Heart right ventricle (tissue), 16 donors: ENCODE measurements around the gene CHD6. TPM values are rescaled to one million over a fixed set of nuclear protein-coding genes. Genes with fewer than 3 reads are reported as not detected.

Experiments
- ATAC-seq, 8 donors: fragments of 200-7000 bp; cut with Tn5 transposase; one replicate each; pipeline ENCODE4 v1.9.1; 2020; ENCODE audit warnings: mild to moderate bottlenecking in 8 of 8, moderate library complexity in 8 of 8, moderate number of reproducible peaks in 1 of 8
- DNase-seq, 2 donors: peaks; one replicate each; pipeline ENCODE4 v3.0.0-alpha.2; 2020
- H3K27ac ChIP-seq, 10 donors: fragments of 200-600 bp; sonication (generic) in 2 of 10; one replicate each; pipeline versions ENCODE4 v1.5.0 to v1.8.0; 2020 to 2022; ENCODE audit warnings: mild to moderate bottlenecking in 3 of 10
- H3K27me3 ChIP-seq, 7 donors: fragments of 200-600 bp; one replicate each; pipeline ENCODE4 v1.8.0; 2021 to 2022; ENCODE audit warnings: mild to moderate bottlenecking in 2 of 7
- H3K36me3 ChIP-seq, 9 donors: fragments of 200-600 bp; sonication (generic) in 1 of 9; one replicate each; pipeline versions ENCODE4 v1.5.0 to v1.8.0; 2020 to 2022; ENCODE audit warnings: mild to moderate bottlenecking in 2 of 9
- H3K4me1 ChIP-seq, 9 donors: fragments of 200-600 bp; sonication (generic) in 1 of 9; one replicate each; pipeline versions ENCODE4 v1.5.0 to v1.8.0; 2020 to 2022; ENCODE audit warnings: mild to moderate bottlenecking in 4 of 9
- H3K4me3 ChIP-seq, 10 donors: fragments of 200-600 bp; sonication (generic) in 2 of 10; one replicate each; pipeline versions ENCODE4 v1.5.0 to v1.8.0; 2020 to 2022; ENCODE audit warnings: mild to moderate bottlenecking in 7 of 10, moderate library complexity in 2 of 10
- H3K9me3 ChIP-seq, 11 donors: fragments of 200-600 bp in 10 of 11; sonication (generic) in 2 of 11; one replicate each; pipeline versions ENCODE4 v1.5.0 to v1.8.0; 2013 to 2022; ENCODE audit warnings: mild to moderate bottlenecking in 2 of 11, control low read depth in 1 of 11, moderate library complexity in 1 of 11
- WGBS, 2 donors: extraction: QIAGEN DNeasy Blood & Tissue Kit; methylation state at CpG; one replicate each; pipeline ENCODE4 v1.1.7; 2013; ENCODE audit warnings: inconsistent platforms in 1 of 2; 5-methylcytosine and 5-hydroxymethylcytosine counted together
- intact Hi-C, 10 donors: fragments of 100-400 bp; cut with DNase I; formaldehyde crosslinking; loops; one replicate each; pipeline versions ENCODE4 v1.11.1 to v1.14.2; 2022
- polyA plus RNA-seq, 2 donors: library from polyadenylated mRNA; stranded (reverse); fragments of 200-250 nt; gene quantifications; one replicate each; pipeline ENCODE4 v1.2.3, GENCODE V29; 2013
- total RNA-seq, 10 donors: library from RNA; stranded (reverse); fragmentation: NEBNext Ultra II Directional in 3 of 10; extraction: Animal tissue kit (Norgen Biotek cat#: 25700) in 3 of 10; gene quantifications; one replicate each; pipeline versions ENCODE4 v1.2.1 to v1.2.4, GENCODE V29; 2021 to 2023
- TF ChIP-seq, protein P1 (sequence below), 9 donors: fragments of 200-600 bp; sonication (generic) in 2 of 9; IDR thresholded peaks; one replicate each; pipeline versions ENCODE4 v1.5.0 to v1.8.0; 2021 to 2022; ENCODE audit warnings: antibody characterized with exemption in 9 of 9, mild to moderate bottlenecking in 5 of 9, moderate library complexity in 1 of 9
- donor health status: Arrhythmogenic right ventricular cardiomyopathy.
- donor health status: ischemic (EF 13 %, LVEDD 7.1; RV severe dilation, severe dysfunction).
- donor health status: healthy with polysubstance abuse.
- donor health status: DM: no; HTN: yes; CAD: no.
- donor health status: DM: no; HTN: no; CAD: no.
- donor health status: ischemic (EF 25% LVEDD 6.9; RV normal size, moderate dysfunction).
- donor health status: ischemic (EF 25% LVEDD 5.7; RV mildly dilated, moderate dysfunction).
- donor health status: healthy.
- donor health status: DM: yes; HTN: yes; CAD: no.
- donor health status: Ischemic cardiomyopathy.
- donor health status: ischemic (EF 35%, LVEDD 5.7; RV mildly dilated, moderate dysfunction).
- donor health status: nonischemic (EF 11% LVEDD 7.7; RV severe dilation, severe dysfunction).
- donor health status: DM: yes; HTN: yes; CAD: no.
- donor health status: PGD.
- donor health status: ischemic (EF 29% LVEDD 5.4; RV normal size, mild dysfunction).
- donor health status: nonischemic (EF 23%, LVEDD 6.1; RV moderate dilation, normal function).

Gene CHD6
- total and polyA plus RNA-seq, 12 donors = 3.0 to 52.9 (median 39.5) TPM

DNA sequence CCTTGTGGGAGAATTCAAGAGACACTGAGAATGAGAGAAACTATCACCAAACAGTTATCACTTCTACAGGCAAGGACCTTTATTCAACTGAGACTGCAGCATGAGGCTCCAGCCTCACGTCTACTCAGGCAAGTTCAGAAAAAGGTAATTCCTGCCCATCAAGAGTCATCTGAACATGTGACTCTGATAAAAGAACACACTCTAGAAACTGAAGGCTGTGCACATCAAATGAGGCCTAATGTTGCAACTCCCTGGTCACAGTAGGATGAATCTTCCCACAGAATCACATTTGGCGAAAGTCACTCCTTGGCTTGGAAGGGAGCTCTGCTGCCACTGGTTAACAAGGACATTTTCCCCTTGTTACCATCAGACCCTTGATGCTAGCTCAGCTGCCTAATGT is 180.3 kb downstream of the CHD6 start:
- Histone ChIP-seq H3K4me3 (no peak overlapping the region), H3K4me1 (peaks cover 0 to 27% (median 0%) of the 10 kb centered on the region in 9 donors), H3K27ac (no peak overlapping the region), H3K36me3 (peaks cover 0 to 97% (median 35%) of the 10 kb centered on the region in 9 donors), H3K27me3 (no peaks in the 10 kb centered on the region), H3K9me3 (no peaks in the 10 kb centered on the region)
- WGBS, 2 donors = 57 to 60% methylated on average over 2 of the region's 2 CpGs
- no peak for DNase-seq
- TF ChIP-seq, protein P1, sequence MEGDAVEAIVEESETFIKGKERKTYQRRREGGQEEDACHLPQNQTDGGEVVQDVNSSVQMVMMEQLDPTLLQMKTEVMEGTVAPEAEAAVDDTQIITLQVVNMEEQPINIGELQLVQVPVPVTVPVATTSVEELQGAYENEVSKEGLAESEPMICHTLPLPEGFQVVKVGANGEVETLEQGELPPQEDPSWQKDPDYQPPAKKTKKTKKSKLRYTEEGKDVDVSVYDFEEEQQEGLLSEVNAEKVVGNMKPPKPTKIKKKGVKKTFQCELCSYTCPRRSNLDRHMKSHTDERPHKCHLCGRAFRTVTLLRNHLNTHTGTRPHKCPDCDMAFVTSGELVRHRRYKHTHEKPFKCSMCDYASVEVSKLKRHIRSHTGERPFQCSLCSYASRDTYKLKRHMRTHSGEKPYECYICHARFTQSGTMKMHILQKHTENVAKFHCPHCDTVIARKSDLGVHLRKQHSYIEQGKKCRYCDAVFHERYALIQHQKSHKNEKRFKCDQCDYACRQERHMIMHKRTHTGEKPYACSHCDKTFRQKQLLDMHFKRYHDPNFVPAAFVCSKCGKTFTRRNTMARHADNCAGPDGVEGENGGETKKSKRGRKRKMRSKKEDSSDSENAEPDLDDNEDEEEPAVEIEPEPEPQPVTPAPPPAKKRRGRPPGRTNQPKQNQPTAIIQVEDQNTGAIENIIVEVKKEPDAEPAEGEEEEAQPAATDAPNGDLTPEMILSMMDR (IDR thresholded peaks at IDR 0.05) = no peak
- no peak for ATAC-seq
- intact Hi-C loops = no loop called here

GRCh38 chr20:41436679-41437078 is 181.5 kb downstream of the CHD6 start:
- intact Hi-C loops = no loop called here
- Histone ChIP-seq H3K4me1 (peaks cover 0 to 34% (median 0%) of the 10 kb centered on the region in 9 donors), H3K36me3 (peaks cover 0 to 90% (median 35%) of the 10 kb centered on the region in 9 donors), H3K27me3 (no peaks in the 10 kb centered on the region), H3K27ac (no peak overlapping the region), H3K4me3 (no peak overlapping the region), H3K9me3 (no peaks in the 10 kb centered on the region)
- no peak for DNase-seq
- WGBS, 2 donors = 92 to 94% methylated on average over 4 of the region's 4 CpGs
- TF ChIP-seq, protein P1 (IDR thresholded peaks at IDR 0.05) = no peak
- ATAC-seq = no peak

- peaks cover 0 to 39% (median 0%) of the 10 kb centered on the region in 9 donors for H3K4me1 ChIP-seq
- H3K27ac ChIP-seq = peak overlapping the region in 1 of 10 donors; percentile 7
- H3K4me3 ChIP-seq = no peak overlapping the region
- H3K36me3 ChIP-seq = peaks cover 0 to 90% (median 19%) of the 10 kb centered on the region in 9 donors
- no peaks in the 10 kb centered on the region for H3K27me3 ChIP-seq
- H3K9me3 ChIP-seq = no peaks in the 10 kb centered on the region
- WGBS, 2 donors = 86% methylated on average over 4 of the region's 4 CpGs
- intact Hi-C loops = no loop called here
- TF ChIP-seq, protein P1 (IDR thresholded peaks at IDR 0.05) = no peak
- no peak for DNase-seq
- ATAC-seq = no peak
Observed at GRCh38 chr20:41433203-41433602, 185.0 kb downstream of the CHD6 start.

- Histone ChIP-seq H3K4me1 (peaks cover 0 to 38% (median 0%) of the 10 kb centered on the region in 9 donors), H3K36me3 (peaks cover 0 to 90% (median 21%) of the 10 kb centered on the region in 9 donors), H3K4me3 (no peak overlapping the region), H3K27me3 (no peaks in the 10 kb centered on the region), H3K27ac (peak overlapping the region in 1 of 10 donors; percentile 7), H3K9me3 (no peaks in the 10 kb centered on the region)
- TF ChIP-seq, protein P1 (IDR thresholded peaks at IDR 0.05) = no peak
- DNase-seq (no peak), ATAC-seq (no peak)
- intact Hi-C loops = no loop called here
Observed at GRCh38 chr20:41432746-41433145, 185.4 kb downstream of the CHD6 start.
